ENCODE results near the gene ACTL10.

Gene ACTL10

DNA sequence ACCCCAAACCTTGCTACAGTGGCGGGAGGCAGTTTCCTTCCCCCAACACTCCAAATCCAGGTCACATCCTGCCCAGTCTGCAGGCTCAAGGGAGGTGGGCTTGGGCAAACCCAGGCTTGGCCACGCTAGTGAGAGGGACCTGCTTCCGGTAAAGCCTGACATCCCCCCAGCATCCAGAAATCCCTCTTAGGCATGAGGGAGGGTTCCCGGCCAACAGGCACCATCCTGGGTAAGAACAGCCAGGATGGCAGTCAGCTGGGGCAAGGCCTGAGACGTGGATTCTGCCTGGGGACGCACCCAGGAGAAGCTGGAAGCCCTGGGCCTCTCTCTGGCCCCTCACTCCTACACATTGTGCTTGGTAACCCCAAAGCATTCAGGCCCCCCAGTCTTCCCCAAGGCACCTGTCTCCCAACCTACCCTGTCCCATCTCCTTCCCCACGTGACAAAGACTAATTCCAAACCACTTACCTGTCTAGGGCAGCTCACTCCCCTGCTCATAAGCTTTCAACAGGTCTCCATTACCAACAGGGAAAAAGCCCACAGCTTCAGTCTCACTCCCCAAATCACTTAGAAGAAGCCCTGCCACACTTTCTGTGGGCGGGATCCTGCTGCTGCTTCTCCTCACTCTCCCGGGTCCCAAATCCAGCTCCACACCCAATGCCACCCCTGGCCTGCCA is 2.5 kb upstream of the ACTL10 start:
- DNase-seq (ENCODE audit: low read depth), result no peak

DNA sequence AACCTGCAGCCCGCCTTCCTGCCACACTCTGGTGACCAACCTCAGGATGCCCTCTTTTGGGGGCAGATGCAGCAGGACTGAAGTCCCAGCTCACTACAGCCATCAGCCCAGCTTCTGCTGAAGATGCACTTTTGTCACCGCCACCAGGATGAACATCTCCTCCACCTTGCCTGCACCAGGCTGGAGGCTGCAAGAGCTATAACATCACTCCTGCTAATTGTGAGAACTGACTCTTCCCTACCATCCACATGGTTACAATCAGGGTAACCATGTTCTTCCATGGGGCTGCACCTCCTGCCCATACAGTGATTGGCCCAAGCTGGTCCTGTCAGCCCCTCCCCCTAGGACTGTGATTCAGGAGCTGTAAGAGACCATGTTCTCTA is 2.0 kb upstream of the ACTL10 start:
- DNase-seq (ENCODE audit: low read depth), result no peak

DNA sequence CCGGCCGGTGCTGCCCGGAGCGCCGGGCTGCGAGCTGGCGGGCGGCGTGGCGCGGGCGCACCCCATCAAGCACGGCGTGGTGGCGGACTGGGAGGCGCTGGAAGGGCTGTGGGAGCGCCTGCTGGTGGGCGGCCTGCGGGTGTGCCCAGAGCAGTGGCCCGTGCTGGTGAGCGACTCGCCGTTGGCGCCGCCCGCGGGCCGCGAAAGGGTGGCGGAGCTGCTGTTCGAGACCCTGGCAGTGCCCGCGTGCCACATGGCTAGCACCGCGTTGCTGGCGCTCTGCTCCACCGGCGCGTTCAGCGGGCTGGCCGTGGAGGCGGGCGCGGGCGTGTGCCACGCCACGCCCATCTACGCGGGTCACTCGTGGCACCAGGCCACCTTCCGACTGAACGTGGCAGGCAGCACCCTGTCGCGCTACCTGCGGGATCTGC is 517 bp downstream of the ACTL10 start:
- peak; percentile 41 for DNase-seq (ENCODE audit: low read depth)

DNA sequence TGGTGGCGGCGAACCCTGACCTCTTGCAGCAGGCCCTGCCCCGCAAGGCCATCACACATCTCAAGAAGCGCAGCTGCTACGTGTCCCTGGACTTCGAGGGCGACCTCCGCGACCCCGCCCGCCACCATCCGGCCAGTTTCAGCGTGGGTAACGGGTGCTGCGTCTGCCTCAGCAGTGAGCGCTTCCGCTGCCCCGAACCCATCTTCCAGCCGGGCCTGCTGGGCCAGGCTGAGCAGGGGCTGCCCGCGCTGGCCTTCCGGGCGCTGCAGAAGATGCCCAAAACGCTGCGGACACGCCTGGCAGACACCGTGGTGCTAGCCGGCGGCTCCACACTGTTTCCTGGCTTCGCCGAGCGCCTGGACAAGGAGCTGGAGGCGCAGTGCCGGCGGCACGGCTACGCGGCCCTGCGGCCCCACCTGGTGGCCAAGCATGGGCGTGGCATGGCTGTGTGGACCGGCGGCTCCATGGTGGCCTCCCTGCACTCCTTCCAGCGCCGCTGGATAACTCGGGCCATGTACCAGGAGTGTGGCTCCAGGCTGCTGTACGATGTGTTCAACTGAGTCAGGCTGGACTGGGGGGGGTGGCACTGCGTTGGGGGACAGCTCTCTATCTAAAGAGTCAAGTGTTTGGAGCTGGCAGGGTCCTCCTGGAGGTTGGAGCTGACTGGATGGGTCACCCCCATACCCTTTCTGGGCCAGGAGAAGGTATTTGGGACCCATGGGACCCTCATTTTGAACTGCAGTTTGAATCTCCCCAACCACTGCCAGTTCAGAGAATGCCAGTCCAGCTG is 1.1 kb downstream of the ACTL10 start:
- DNase-seq (ENCODE audit: low read depth), result peak; percentile 63

DNA sequence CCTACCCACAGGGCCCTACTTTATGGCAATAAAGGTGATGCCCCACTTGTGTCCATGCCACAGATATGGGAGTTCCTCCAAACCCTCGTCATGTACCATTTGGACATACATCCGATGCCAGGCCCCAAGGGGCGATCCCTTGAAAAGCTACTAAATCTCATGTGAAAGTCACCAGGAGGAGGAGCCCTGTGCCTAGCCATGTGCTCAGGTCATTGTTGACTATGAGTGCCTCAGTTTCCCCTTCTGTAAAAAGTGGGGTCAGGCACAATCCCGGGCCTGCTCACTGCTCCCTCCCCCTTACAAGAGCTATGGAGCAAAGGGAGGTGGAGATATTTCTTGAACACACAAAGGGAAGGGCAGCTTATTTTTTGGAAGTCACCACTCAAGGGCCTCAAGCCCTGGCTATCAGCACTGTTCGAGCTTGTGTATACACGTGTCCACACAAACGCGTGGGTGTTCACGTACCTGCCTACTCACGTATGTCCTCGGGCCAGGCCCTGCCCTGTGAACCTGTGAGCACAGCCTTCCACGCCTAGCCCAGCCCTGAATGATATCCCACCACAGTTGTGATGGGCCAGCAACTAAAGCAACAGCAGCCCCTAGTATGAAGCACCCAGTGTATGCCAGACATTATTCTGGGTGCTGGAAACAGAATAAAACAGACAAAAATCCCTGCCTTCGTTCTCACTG is 1.9 kb downstream of the ACTL10 start:
- DNase-seq (ENCODE audit: low read depth), result no peak

DNA sequence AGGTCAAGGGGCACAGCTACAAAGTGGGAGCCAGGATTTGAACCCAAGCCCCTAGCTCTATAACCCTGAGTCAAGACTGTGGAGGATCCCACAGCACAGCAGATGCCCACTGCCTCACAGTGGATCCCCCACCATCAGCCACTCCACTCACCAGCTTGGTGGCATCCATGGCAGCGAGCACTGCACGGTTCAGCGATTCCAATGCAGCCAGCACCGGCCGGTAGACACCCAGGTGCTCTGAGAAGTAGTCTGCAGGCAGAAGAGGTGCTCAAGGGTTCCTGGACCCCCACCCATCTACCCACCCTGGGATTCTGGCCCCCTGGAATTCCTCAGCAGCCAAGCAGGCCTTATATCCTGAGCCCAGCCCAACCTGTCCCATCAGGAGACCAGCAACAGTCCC is 2.5 kb downstream of the ACTL10 start:
- no peak for DNase-seq (ENCODE audit: low read depth)

DNA sequence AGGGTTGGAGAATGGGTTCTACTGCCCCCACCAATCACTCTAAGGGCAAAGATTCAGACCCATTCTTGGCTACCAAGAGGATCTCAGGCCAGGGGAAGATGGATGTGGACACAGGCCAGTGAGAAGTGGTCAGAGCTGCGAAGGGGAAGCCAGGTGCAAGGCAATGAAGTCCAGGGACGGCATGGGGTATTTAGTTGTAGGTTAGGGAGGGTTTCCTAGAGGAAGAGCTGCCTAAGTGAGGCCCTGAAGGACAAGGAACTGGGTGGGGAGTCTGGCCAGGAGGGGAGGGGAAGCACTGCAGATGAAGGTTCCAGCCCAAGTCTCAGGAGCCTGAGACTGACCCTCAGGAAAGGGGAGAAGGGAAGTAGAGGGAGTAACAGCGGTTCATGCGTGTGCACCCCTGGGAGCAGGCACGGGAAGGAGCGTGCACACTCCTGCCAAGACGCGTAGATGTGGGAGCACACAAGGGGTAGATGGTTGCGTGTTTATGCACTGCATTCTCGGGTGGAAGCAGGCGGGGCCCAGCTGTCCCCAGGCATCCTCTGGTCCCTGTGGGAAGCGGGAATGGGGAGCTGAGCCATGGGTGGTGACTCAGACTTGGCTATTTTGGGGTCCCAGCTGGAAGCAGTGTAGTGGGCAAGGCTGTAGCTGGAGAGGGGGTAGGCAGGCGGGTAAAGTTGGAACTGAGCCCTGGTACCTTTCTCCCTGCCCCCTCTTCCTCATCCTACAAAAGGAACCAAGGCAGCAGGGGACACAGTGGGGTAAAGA is 3.3 kb downstream of the ACTL10 start:
- no peak for DNase-seq (ENCODE audit: low read depth)

DNA sequence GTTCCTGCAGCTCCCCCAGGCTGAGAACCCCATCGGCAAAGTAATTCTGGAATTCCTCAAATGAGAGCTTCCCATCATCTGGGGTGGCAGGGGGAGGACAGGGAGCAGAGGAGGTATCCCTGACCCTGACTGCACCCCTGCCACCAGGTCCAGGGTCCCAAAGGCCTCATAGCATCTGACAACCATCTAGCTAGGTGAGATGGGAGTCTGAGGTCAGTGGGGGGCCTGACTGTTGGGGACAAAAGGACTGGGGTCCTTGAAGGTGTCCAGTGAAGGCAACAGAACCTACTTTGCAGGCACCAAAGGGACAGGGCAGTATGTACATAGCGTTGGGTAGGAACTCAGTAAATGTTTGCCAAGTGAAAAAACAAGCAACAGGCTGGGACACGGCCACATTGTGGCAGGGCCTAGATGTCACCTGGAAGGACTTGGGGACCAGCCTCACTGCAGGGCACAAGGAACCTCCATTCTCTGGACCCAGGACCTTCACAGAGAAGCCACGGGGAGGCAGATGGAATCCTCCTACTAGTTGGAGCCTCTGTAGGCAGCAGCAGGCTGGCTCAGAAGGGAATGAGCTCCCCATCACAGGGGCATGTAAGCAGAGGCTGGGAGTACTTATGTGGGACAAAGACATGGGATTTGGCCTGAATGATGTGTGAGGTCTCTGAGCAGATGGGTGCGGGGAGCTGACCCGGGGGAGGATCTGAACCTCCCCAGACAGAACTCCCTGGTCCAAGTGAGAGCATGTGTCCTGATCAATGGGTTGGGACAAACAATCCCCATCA is 4.2 kb downstream of the ACTL10 start:
- DNase-seq (ENCODE audit: low read depth), result no peak

DNA sequence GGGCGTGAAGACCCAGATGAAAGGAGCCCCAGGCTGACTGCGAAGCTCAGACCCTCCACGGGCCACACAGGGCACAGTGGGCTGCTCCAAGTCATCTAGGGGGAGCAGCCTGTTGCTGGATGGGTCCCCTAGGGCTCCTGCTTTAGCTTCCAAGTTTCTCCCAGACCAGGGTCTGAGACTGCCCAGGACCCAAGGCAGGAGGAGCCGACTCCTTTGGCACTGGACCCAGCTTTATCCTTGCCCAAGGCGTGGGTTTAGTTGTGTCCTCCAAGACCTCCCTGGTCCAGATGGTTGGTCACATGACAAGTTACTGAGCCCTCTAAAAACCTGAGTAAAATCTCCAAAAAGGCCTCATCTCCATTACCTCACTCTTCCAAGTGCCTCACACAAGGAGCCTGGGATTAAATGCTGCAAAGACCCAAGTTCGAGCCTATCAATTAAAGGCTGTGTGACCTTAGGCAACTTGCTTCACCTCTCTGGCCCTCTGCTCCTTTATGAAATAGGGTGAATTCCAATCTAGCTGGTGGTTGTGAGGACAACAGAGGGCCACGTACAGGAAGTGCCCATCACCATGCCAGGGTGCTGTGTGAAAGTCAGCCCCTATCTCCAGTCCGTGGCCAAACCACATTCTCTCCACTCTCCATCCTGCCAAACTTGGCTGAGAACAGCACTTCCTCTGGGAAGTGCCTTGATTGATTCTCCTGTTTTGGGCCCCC is 5.0 kb downstream of the ACTL10 start:
- DNase-seq (ENCODE audit: low read depth), result no peak

DNA sequence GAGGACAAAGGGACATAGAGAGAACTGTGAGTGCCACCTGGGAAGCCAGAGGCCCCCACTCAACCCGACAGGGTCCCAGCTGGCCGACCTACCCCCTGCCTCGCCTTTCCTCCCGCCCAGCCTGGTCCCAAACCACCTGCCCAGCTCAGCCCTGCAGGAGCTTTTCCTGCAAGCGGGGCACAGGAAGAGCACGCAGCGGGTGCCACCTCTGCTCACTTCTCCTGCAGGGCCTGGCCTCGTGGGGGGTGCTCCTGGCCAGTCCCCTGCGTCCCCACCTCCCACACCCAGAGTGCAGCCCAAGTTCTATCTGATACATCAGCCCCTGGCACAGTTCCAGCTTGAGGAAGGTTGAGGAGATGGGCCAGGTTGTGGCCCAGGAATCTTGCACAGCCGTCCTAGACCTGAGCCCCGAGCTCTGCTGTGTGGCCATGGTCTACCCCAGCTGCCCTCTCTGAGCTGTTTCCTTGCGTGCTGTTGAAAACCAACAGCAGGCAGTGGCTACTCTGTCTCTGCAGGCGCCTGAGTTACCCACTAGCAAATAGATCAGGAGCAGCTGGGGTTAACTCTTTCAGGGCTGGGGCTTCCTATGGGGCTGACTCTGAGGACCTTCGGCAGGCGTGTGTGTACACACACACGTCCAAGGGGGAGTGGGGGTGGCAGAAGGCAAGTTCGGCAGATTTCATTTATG is 5.8 kb downstream of the ACTL10 start:
- no peak for DNase-seq (ENCODE audit: low read depth)

DNA sequence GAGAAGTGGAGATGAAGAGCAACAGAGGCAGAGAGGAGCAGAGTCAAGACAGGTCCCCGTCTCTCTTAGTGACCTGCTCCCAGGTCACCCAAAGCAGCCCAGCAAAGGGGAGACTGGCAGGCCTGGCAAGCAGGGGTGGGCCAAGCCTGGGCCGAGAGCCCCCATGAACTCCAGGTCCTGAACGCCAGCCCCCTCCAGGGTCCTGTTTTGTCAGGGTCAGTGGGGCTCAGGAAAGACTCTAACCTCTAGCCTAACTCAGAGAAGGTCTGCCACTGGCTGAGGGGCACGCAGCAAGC is 6.3 kb downstream of the ACTL10 start:
- no peak for DNase-seq (ENCODE audit: low read depth)

DNA sequence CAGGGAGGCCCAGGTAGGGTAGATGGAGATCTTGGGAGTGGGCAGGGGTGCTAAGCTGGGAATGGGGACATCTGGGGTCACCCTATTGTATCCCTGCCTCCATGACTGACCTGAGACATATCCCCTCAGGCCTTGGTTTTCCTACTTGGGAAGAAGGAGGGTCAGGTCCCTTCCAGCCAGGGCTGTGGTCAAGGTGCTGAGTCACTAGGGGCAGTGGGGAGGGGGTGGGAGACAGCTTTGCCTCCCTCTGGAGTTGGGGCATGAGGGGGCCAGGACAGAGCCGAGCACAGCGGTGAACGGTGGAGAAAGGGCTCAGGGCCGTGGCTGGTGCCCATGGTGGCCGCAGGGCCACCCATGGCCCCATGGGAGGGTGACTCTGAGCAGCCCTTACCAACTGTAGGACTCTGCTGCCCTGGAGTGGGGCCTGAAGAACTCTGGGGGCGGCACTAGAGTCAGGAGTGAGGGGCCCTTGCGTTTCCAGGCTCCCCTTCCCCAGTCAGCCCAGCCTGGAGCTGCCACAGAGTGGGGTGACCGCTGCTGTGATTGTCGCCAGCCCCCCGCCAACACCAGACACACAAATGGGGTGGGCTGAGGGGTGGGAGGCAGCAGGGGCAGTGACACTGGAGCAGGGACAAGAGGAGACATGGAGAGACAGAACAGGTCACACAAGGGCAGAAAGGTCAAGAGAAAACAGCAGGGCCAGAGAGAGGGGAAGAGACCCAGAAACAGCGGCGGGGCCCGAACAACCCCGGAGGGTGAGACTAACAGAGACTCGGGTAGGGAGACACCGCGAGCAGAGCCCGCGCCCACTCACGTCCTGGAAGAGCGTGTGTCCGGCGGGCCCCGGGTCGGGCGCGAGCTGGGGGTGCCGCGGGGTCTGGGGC is 6.9 kb downstream of the ACTL10 start:
- DNase-seq (ENCODE audit: low read depth), result no peak

DNA sequence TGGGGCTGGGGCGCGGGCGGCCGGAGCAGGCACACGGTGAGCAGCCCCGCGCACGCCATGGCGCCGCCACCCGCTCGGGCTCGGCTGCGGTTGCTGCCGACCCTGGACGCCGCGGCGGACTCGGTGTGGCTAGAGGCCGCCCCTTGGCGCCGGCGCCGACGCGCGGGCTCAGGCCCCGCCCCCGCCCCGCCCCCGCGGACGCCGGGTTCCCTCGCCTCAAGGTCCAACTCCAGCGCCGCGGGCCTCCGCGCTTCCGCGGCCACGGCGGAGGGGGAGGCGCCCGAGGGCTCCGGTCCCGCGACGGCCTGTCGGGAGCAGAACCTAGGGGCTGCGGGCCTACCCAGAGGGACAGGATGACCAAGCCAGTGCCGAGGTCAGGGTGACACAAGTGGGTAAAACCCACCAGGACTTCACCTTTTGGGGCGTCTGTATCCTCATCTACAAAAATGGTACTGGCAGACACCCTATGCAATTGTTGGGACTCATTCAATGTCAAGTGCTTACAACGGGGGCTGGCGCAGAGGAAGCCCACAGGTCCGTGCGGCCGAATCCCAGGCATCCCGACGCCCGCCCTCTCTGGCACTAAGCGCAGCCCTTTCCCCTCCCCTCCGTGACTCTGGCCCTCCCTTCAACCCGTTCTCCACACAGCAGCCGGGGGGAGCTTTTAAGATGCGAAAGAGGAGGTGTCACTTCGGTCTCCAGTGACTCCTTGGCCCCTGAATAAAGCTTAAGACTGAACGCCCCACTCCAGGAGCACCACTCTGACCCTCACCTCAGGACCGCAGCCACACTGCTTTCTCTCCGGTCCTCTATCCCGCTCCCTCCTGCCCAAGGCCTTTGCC is 7.8 kb downstream of the ACTL10 start, which contains the start of gene NECAB3:
NECAB3 (minus strand) TSS at position 135 of the 842 bp plus-strand sequence; CDS start at position 59, 76 bp downstream.
- DNase-seq (ENCODE audit: low read depth), result no peak

DNA sequence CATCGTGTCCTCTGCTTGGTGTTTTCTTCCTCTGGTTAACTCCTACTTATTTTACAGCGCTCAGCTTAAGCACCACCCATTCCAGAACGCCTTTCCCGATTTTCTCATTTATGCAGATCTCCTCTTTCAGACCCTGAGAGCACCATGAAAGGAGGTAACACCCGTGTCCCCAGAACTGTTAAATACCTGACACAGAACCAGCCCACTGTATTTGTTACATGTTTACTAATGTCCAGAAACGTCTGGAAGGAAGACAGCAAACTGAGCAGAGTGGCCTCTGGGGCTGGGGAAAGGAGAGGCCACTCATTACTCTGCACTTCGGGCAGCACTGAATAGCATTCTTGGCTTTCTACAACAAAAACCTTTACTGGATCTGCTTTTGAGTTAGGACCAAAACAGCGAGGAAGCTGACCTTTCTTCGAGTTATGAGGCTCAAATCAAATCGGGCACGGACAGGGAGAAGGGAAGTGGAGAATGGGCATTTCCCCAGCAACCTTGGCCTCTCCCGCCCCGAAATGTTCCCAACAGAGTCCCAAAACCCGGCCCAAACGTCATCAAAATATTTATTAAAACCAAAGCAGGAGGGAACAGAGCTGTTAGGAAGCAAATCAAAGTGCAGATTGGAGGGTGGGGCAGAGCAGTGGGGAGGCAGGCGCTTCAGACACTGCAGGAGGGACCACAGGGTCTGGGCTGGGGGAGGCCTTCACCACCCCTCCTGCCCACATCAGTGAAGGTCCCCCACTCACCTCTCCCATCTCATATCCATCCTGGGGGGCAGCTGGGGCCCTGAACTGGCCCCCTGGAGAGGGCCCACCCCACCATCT is 8.6 kb downstream of the ACTL10 start:
- no peak for DNase-seq (ENCODE audit: low read depth)

DNA sequence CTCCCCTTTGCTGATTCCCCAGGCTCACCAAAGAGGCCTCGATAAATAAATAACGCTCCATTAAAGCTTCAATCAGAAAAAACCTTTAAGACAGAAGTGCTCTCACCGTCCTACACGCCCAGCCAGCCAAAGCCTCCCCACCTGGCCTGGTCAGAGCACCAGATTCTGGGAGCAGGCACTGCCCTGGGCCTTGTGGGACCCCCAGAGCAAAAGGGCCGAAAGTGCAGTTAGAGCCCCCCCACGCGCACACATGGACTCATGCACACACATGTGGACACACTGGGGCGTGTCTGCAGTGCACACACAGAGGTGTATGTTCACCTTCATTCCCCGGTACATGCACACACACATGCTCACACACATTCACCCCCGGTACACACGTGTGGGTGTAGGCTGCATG is 9.4 kb downstream of the ACTL10 start:
- DNase-seq (ENCODE audit: low read depth), result no peak

DNA sequence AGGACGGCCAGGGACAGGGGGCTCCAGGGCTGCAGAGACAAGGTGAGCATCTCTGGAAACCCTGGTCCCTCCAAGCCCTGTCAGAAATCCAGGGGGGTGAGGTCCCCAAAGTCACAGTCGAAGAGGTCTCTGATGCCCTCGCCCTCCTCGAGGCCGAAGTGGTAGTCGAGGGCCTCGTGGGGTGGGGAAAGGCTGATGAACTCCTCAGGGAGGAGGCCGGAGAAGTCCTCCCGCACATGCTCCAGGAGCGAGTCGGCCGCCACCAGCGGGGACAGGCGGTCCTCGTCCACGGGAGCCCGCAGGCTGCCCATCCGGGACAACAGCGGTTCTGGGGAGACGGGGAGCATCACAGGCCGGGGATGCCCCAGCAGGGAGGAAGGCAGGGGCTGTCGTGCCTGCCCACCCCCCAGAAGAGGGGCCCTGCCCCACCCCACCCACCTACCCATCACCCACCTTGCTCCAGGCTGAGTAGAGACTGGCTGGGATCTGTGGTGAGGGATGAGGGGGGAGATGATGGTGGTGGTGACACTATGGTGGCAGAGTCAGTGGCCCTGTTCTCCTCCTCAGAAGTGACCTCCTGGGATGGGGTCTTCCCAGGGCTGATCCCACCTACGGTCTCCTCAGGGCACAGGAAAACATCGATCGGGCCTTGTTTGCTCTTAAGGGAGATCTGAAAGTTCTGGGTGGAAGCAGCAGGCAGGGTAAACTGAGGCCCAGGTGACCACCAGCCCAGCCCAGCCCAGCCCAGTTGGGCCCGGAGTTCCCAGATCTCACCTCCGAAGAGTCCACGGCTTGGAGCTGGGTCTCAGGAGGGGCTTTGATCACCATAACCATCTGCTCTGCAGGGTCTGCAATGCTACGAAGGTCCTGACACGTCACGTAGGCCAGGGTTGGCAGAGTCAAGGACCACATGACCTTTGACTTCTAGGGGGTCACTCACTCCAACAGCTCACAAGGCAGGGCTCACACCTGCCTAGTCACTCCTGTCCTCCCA is 10.2 kb downstream of the ACTL10 start:
- DNase-seq (ENCODE audit: low read depth), result no peak
